Chondrocyte (in vitro differentiated cells): ENCODE data around the gene SSH2. TPM values are rescaled to one million over a fixed set of nuclear protein-coding genes. Genes with fewer than 3 reads are reported as not detected.
A peak's percentile ranks its signal among the peaks of the same experiment; 100 is the strongest.
"Not testable (repeated sequence)": the region's sequence is repeated elsewhere in the genome, so short reads cannot be mapped to it uniquely, and the experiment has no call there.

ENCODE experiments used
- DNase-seq: peaks from one replicate; pipeline ENCODE4 v3.0.0; 2021; ENCODE audit warnings: mixed read lengths, low spot score
- H3K27ac Mint-ChIP-seq: one replicate; pipeline ENCODE4 v1.8.0; 2021; ENCODE audit warnings: mild to moderate bottlenecking, moderate library complexity, mixed read lengths; ENCODE audit not compliant: unreplicated experiment
- H3K27me3 Mint-ChIP-seq: 2 replicates; pipeline ENCODE4 v1.8.0; 2021; ENCODE audit warnings: low read depth, mixed read lengths
- H3K36me3 Mint-ChIP-seq: 2 replicates; pipeline ENCODE4 v1.8.0; 2021; ENCODE audit warnings: low read depth, mixed read lengths
- H3K4me1 Mint-ChIP-seq: 2 replicates; pipeline ENCODE4 v1.8.0; 2021; ENCODE audit warnings: low read depth, mild to moderate bottlenecking, mixed read lengths
- H3K4me3 Mint-ChIP-seq: one replicate; pipeline ENCODE4 v1.8.0; 2021; ENCODE audit warnings: mild to moderate bottlenecking, moderate library complexity, mixed read lengths; ENCODE audit not compliant: unreplicated experiment
- H3K9me3 Mint-ChIP-seq: 2 replicates; pipeline ENCODE4 v1.8.0; 2021; ENCODE audit warnings: low read depth, mixed read lengths
- CTCF ChIP-seq: fragments of 200-600 bp; sonication (generic); IDR thresholded peaks from 2 replicates; pipeline ENCODE4 v1.5.0; 2021; ENCODE audit warnings: antibody characterized with exemption, mild to moderate bottlenecking, moderate library complexity
- total RNA-seq: library from RNA; stranded (reverse); gene quantifications from 3 replicates; pipeline ENCODE4 v1.2.1, GENCODE V29; 2021

The SSH2 gene
- total RNA-seq, 1 donor from 2014 or later: 14.1 TPM

- Mint-ChIP-seq H3K27me3 (no peaks in the 10 kb centered on the region), H3K4me1 (peaks cover 33% of the 10 kb centered on the region), H3K36me3 (peaks cover 9% of the 10 kb centered on the region), H3K9me3 (peaks cover 10% of the 10 kb centered on the region), H3K4me3 (no peak overlapping the region), H3K27ac (peak overlapping the region; percentile 69)
- no peak for DNase-seq
- TF ChIP-seq CTCF: no peak
These were observed 203.2 kb downstream of the SSH2 start for GRCh38 chr17:29726715-29727252.

- not testable (repeated sequence) for H3K27ac Mint-ChIP-seq, H3K27me3 Mint-ChIP-seq, H3K4me3 Mint-ChIP-seq, DNase-seq, H3K36me3 Mint-ChIP-seq
- H3K9me3 Mint-ChIP-seq: peaks cover 10% of the 10 kb centered on the region
- H3K4me1 Mint-ChIP-seq: peaks cover 33% of the 10 kb centered on the region
These were observed 204.6 kb downstream of the SSH2 start for GRCh38 chr17:29725408-29725807.

- Mint-ChIP-seq H3K4me3 (no peak overlapping the region), H3K27me3 (no peaks in the 10 kb centered on the region), H3K9me3 (peaks cover 5% of the 10 kb centered on the region), H3K36me3 (peaks cover 4% of the 10 kb centered on the region), H3K4me1 (peaks cover 33% of the 10 kb centered on the region), H3K27ac (no peak overlapping the region)
- TF ChIP-seq CTCF: no peak
- no peak for DNase-seq
These were observed 206.6 kb downstream of the SSH2 start for GRCh38 chr17:29723278-29724047.

GRCh38 chr17:29722411-29723198, 207.4 kb downstream of the SSH2 start:
- no peak for TF ChIP-seq CTCF
- H3K9me3 Mint-ChIP-seq: no peaks in the 10 kb centered on the region
- H3K27me3 Mint-ChIP-seq: no peaks in the 10 kb centered on the region
- H3K4me1 Mint-ChIP-seq: peaks cover 32% of the 10 kb centered on the region
- H3K27ac Mint-ChIP-seq: peak overlapping the region; percentile 74
- H3K36me3 Mint-ChIP-seq: no peaks in the 10 kb centered on the region
- DNase-seq: no peak
- no peak overlapping the region for H3K4me3 Mint-ChIP-seq

- H3K4me1 Mint-ChIP-seq: peaks cover 13% of the 10 kb centered on the region
These were observed 209.5 kb downstream of the SSH2 start for GRCh38 chr17:29720551-29720950.

More at GRCh38 chr17:29720551-29720950, 209.5 kb downstream of the SSH2 start:
- Mint-ChIP-seq H3K4me3 (no peak overlapping the region), H3K27ac (no peak overlapping the region), H3K9me3 (no peaks in the 10 kb centered on the region), H3K36me3 (no peaks in the 10 kb centered on the region), H3K27me3 (no peaks in the 10 kb centered on the region)
- DNase-seq: no peak
- no peak for TF ChIP-seq CTCF
